GM19452 (cell line): Measurements from ENCODE around the gene SLC39A8.
"Not testable (repeated sequence)": the region's sequence is repeated elsewhere in the genome, so short reads cannot be mapped to it uniquely, and the experiment has no call there.

Experiments
- ATAC-seq: cut with Tn5 transposase; IDR thresholded peaks from one replicate; pipeline ENCODE4 v1.9.1; 2021; ENCODE audit not compliant: unreplicated experiment

SLC39A8 gene

DNA sequence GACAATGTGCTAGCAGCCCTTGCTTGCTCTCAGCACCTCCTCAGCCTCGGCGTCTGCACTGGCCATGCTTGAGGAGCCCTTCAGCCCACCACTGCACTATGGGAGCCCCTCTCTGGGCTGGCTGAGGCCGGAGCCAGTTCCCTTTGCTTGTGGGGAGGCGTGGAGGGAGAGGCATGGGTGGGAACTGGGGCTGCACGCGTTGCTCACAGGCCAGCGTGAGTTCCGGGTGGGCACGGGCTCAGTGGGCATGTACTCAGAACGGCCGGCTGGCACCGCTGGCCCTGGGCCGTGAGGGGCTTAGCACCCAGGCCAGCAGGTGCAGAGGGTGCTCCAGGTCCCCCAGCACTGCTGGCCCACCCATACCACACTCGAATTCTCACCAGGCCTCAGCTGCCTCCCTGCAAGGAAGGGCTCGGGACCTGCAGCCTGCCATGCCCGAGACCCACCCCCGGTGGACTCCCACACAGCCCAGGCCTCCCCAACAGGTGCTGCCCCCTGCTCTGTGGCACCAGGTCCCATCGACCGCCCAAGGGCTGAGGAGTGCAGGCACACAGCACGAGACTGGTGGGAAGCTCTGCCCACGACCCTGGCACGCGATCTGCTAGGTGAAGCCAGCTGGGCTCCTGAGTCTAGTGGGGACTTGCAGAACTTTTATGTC, 100.3 kb downstream of the SLC39A8 start:
- no peak for ATAC-seq

DNA sequence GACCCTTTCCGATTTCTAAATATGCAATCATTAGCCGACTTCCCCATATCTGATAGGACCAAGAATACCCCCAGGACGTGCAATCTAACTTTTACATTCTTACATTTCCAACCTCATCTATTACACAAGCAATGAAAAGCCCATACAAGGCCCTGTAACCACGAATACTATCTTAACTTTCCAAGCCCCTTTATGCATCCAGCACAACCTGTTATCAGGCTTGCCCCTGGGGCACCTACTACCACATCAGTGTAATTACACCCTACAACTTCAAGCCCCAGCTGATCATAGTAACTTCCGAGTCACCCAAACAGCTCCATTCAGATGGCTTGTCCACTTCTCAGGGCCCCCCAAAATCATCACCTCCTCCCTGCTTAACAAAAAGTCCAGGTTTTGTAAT, 102.0 kb downstream of the SLC39A8 start:
- not testable (repeated sequence) for ATAC-seq

DNA sequence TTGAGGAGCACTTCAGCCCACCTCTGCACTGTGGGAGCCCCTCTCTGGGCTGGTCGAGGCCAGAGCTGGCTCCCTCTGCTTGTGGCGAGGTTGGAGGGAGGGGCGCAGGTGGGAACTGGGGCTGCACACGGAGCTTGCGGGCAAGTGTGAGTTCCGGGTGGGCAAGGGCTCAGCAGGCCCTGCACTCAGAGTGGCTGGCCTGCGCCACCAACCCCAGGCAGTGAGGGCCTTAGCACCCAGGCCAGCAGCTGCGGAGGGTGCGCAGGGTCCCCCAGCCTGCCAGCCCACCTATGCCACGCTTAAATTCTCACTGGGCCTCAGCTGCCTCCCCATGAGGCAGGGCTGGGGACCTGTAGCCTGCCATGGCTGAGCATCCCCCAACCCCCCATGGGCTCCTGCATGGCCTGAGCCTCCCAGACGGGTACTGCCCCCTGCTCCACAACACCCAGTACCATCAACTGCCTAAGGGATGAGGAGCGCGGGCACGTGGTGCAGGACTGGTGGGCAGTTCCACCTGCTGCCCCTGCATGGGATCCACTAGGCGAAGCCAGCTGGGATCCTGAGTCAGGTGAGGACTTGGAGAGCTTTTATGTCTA, 110.9 kb downstream of the SLC39A8 start:
- ATAC-seq, result no peak

DNA sequence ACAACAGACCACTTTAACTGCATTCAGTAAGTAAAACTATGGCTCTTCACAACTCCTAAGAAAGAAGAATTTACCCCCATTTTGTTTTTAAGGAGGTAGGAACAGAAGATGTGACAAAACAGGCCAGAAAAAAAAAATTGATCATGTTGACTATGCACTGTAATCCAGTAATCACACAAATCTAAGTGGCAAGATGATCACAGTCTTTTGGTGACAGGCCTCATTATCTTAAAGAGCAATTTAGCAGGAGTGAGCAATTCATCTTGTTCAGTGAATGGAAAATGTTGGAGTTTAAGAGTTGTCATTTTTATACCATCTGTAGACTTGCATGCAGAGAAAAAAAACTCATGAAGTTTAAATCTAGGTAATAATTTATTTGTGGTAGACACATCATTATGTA, 115.1 kb downstream of the SLC39A8 start:
- no peak for ATAC-seq

DNA sequence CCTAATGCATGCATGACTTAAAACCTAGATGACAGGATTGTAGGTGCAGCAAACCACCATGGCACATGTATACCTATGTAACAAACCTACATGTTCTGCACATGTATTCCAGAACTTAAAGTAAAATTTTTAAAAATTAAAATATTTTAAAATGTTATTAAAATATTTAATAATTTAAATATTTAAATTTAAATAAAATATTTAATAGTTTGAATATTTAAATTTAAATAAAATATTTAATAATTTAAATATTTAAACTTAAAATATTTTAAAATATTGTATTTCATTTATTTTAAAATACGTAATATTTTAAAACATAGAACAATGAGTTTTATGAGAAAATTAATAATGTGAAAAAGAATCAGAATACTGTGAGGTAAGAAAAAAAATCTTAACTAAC, 117.9 kb downstream of the SLC39A8 start:
- no peak for ATAC-seq

DNA sequence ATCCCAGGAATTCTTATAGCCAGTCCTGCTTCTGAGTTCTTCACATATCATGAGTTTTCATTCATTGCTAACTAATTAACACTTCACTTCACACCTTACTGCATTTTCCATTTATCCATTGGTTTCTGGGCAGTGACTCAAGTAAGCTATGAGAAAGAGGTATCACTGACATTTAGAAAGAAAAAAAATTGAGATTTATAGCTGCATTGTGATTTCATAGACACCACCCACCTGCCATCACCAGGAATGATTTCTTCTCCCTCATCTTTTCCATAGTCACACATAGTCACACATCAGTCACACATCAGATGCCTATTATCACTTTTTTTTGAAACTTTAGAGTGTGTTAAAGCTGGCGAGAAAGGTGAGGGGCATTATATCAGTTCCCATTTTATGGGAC, 121.8 kb downstream of the SLC39A8 start:
- no peak for ATAC-seq

DNA sequence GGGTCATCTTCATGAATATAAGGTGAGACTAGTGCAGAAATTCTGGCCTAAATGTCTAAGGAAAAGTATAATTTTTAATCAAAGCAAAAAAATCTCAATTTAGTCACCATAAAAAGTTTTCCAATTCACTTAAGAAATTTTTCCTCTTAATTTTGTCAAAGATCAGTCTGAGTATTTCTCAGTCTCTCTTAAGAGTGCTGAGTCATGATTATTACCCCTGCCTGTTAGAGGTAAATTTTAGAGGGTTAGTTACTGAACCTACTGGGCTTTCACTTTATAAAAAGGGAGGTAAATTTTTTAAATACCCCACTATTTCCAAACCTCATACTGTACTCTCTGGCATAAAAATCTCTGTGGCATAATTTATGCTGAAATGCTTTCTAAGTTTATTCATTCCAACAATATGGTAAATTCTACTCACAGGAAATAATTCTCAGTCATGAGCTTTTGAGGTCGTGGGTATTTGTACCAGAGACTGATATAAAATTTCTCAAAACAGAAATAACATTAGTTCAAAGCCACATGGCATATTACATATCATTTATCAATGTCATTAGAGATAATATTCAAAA, 122.4 kb downstream of the SLC39A8 start:
- ATAC-seq, result no peak

DNA sequence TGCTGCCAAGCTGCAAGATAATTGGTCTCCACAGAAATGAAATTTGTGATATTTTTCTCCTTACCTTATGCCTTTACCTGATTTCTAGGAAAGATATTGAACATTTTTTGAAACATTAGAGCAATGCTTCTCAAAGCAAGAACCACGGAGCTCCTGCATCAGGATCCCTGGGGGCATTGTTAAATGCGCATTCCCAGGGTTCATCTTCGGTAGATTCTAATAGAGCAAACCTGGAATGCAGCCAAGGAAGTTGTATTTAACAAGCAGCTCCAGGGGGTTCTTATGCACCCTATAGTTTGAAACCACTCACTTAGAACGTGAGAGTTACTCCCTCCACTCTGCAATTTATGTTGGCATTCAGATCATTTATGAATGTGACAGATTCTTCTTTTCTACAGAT, 126.2 kb downstream of the SLC39A8 start:
- ATAC-seq, result no peak

DNA sequence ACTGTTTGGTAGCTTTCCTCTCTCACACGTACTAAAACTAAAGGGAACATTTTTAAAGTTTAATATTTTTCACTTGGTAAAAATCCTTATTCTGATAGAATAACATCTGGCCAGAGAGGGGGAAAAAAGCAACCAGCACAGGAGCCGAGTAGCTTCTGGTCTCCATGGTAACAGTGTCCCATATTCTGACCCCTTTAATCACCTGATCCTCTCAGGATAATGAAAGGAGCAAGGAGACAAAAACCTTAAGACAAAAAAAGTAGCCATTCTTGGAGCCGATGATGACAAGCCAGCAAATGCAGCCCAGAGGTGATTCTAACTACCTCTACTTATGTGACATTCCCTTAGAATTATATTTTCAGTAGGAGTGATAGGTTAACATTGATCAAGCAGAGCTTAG, 126.6 kb downstream of the SLC39A8 start:
- ATAC-seq, result no peak

DNA sequence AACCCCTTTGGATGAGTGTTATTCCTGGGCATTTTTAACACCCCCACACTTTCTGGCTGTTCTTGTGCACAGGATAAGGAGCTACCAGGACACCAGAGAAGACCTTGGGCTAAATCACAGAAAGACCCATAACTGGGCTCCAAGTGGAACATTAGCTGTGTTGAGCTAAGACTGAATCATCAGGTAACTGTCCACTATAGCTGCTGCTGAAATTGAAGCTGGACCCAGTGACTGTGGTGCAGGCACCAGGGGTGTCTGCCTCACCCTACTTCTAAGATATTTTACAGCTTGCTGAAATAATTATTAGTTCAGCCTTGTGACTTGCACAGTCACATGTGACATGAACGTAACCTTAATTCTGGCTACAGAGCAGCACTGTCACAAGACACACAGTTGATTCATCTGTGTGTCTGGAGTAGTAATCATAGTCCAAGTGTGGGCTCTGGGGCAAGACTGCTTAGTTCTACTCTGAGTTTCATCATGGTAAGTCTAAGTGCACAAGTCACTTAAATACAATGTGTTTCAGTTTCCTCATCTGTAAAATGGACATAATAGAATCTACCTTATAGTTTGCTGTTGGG, 127.4 kb downstream of the SLC39A8 start:
- ATAC-seq, result no peak

DNA sequence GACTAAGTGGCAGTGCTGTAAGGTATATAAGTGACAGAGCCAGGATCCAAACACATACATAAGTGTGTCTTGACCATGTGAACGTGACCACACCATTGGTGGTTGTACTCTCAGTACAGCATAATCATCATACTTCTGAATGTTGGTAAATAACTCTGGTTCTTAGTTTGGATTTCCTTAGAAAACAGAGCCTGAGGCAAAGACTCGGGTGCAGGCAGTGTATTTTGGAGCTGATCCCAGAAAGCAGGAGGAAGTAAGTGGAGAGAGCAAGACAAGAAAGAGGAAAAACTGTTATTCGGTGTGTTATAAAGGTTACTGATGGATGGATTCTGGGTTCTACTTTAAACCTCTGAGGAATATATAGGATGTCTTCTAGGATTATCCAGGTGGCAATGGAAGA, 127.9 kb downstream of the SLC39A8 start:
- ATAC-seq, result no peak

DNA sequence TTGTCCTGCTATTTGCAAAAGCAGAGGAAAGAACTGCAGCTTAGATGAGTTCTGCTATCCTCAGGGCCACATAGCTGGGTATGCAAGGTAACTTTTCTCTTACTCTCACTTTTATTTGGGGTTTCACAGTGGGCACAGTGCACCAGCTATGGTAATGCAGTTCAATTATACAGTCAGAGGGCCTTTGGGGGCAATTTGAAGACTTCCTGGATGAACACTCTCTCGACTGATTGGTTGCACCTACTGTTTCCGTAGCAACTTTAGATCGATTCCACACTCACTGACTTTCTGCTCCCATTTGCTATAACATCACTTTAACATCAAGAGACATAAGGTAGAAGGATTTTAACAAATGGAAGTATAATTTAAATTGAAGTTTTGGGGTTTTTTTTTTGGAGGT, 128.6 kb downstream of the SLC39A8 start:
- ATAC-seq, result no peak

DNA sequence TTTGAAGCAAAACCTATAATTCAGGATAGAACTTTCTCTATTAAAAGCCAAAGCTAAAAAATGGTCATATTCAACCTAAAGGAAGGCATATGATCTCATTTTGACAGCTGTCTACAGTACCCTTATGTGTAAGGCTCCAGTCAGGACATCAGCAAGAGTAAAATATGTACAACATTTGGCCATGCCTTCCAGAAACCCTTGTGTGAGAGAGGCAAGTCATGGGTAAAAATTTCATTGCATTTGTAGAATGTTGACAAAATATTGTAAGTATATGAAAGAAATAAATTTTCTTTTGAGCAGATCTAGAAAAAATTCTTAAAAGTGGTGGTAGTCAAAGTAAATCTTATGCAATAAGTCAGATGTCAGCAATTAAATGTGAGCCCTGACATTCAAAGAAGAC, 132.3 kb downstream of the SLC39A8 start:
- no peak for ATAC-seq
